NOMO-1 treated with dmso at 0.1 percent for 144 hours (cell line): ENCODE results near the gene AEN.

ENCODE experiments used
- DNase-seq: peaks from one replicate; lab custom pipeline; 2025; ENCODE audit not compliant: unreplicated experiment; lab: John Stamatoyannopoulos, UW

Gene AEN, protein sequence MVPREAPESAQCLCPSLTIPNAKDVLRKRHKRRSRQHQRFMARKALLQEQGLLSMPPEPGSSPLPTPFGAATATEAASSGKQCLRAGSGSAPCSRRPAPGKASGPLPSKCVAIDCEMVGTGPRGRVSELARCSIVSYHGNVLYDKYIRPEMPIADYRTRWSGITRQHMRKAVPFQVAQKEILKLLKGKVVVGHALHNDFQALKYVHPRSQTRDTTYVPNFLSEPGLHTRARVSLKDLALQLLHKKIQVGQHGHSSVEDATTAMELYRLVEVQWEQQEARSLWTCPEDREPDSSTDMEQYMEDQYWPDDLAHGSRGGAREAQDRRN

GRCh38 chr15:88620995-88621772 lies at the start of gene AEN:
Gene AEN (plus strand): TSS chr15:88621340. CDS start chr15:88626210, 4,870 bp downstream.
- peak; percentile 94 for DNase-seq

DNA sequence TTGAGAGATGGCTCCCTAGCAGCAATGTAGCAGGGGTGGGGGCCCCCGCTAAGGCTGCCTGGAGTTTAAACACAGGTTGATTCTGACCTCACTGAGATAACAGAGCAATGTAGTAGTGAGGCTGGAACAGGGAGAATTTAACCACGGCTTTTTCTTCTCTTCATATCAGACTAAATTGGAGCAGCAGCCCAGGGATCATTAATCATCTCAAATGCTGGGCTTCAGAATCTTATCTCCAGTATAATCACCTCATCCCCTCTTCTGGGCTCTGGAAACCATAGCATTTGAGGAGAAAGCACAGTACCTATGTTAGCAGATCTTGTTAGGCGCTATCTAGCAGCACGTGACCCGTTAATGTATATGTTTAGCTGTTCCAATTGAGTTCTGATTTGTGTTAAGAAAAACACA lies 49.3 kb upstream of the AEN start:
- DNase-seq = no peak

DNA sequence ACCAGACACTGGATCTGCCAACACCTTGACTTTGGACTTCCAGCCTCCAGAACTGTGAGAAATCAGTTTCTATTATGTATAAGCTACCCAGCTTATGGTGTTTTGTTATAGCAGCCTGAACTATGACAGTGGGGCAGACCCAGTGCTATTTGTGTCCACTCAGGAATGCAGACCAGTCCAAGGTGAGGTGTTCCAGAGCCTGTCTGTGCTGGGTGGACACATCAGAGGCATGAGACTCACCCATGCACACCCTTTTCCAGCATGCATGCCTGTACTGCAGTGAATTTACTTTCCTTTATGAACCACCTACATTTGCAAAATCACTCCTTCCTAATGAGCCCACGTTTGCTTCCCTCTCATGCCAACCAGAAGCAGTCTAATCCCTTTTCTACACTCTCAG lies 47.1 kb upstream of the AEN start:
- DNase-seq = no peak

- no peak for DNase-seq
Measured at GRCh38 chr15:88574655-88575054, 46.5 kb upstream of the AEN start.

GRCh38 chr15:88579322-88579721 lies 41.8 kb upstream of the AEN start:
- no peak for DNase-seq

GRCh38 chr15:88580532-88580931 lies 40.6 kb upstream of the AEN start:
- no peak for DNase-seq

DNA sequence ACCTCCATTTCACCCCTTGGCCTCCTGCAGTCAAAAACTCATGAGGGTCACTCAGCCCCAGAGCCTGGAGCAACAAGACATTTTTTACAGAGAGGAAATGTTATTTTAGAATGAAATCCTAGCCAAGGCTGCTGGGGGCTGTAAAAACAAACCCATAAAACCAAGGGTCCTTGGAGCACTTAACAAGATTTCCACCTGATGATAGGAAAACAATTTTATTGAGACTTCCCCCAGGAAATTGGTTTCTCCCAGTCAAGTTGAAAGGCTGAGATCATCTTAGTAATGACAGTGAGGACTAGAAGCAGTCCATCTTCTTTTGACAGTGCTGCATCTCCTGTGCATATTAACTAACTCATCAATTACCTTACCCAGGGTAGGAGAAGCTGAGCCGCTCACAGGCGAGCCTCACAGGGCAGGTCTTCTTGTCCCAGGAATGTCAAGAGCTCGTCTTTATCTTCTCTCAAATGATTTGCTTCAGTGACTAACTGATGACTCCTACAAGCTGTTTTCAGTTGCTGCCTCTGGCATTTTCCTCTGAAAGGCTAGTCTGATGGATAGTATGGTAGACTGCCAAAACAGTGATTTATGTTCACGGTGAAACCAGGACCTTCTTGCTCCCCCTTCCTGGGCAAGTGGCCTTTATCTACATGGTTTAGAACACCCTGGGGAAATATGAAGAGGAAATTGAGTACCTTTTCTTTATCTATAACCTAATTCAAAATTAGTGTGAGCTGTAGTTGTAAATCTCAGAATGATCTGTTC lies 34.6 kb upstream of the AEN start:
- DNase-seq = no peak

DNA sequence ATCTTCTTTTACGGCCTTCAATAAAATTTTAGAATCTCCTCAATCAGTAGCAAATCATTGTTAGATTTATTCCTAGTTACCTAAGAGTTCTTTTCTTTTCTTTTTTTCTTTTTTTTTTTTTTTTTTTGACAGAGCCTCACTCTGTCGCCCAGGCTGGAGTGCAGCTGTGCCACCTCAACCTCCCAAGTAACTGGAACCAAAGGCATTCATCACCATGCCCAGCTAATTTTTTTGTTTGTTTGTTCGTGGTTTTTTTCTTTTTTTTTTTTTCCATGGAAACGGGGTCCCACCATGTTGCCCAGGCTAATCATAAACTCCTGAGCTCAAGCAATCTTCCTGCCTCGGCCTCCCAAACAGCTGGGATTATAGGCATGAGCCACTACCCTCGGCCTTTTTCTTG lies 30.4 kb upstream of the AEN start:
- DNase-seq = no peak

DNA sequence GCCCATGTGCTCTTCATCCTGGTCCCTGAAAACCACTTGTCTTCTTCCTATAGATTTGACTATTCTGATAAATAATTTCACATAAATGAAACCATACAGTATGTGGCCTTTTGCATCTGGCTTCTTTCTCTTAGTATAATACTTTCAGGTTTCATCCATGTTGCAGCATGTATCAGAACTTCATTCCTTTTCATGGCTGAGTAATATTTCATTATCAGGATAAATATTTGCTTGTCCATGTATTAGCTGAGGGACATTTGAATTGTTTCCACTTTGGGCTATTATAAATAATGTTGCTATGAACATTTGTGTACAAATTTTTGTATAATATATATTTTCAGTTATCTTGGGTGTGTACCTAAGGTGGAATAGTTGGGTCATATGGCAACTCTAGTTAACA lies 29.8 kb upstream of the AEN start:
- DNase-seq = no peak

DNA sequence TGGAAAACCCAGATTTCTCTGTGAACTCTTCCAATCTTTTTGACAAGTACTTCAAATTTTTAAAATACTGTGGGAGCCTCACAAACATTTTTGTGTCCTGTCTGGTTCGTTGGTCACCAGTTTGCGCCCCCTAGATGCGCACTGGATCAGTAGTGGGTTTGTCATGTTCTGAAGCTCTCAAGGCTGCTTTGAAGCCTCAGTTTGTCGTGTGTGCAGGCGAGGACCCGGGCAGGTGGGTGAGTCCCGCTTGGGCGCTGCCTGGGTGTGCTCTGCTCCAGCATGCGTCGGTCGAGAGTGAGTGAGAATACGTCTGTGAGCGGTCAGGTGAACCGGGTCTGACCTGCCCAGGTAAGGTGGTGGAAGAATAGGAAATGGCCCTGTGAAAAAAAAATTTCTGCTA lies 17.3 kb upstream of the AEN start:
- no peak for DNase-seq

GRCh38 chr15:88604381-88605188 lies 16.6 kb upstream of the AEN start:
- no peak for DNase-seq

GRCh38 chr15:88605189-88606069 lies 15.7 kb upstream of the AEN start:
- no peak for DNase-seq

DNA sequence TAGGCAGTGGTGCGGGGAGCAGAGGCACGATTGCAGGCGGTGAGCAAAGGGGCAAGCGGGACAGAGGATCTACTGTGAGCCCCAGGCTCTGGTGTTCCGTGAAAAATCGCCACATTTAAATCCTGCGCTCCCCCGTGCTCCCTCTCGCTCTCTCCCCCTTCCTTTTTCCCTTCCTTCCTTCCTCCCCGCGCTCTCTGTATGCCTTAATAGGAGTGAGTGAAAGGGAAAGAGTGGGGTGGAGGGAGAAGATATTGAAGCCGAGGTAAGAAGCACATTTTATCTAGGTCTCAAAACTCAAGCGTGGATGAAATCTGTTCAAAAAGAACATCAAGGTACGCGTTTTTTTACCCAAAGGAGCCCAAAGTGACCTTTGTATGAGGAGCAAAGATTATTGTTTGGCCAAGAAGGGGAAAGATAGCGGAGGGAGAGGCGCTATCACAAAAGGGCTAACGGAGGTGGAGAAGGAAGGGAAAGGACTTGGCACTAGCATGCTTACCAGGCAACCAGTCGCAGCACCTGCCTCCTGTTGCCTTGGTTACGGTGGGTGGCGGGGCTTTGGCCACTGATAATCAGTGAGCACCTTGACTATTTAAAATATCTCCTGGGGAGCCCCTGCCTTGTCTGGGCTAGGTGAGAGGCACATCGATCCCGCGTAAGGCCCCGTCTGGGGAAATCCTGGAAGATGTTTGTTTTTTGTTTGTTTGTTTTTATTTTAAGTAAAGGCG lies 14.9 kb upstream of the AEN start:
- DNase-seq = no peak

DNA sequence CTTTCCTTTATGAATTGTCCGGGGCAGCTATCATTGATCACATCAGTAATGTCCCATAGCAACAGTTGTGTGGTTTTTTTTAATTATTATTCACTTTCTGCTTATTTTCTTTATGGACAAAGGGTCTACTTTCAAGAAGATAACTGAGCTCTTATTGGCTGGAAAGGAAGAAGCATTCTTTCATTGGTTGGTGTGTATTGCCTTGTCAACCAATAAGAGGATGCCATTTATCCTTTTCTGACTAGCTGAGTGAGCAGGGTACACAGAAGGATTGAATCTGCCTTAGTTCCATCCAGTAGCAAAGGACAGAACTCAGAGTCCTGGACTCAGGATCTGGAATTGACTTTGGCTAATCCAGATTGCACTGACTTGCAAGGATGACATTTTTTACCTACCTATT lies 13.2 kb upstream of the AEN start:
- no peak for DNase-seq

DNA sequence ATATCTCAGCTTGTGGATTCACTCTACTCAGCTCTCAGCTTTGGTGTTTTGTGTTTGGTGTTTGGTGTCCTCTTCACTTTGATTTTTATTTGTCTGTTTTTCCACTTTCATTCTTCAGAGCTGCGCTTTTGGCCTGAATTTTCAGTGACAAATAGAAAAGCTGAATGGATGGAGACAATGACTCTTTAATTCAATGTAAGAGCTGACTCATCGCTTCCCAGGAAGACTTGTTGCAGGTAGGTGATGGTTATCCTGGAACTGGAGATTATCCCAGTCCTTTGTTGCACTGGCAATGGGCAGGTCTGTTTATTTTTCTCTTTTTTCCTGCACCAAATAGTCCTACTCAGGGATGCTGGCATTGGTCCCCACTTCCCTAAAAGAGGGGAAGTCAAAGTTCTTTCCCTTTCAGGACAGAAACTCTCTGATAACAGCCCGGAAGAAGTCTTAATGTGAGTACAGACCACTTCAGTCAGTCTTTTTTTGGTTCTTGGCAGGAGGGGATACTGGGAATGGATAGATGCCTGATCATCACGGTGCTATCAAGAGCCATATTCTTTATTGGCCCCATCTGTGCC lies 12.4 kb upstream of the AEN start:
- DNase-seq = no peak

DNA sequence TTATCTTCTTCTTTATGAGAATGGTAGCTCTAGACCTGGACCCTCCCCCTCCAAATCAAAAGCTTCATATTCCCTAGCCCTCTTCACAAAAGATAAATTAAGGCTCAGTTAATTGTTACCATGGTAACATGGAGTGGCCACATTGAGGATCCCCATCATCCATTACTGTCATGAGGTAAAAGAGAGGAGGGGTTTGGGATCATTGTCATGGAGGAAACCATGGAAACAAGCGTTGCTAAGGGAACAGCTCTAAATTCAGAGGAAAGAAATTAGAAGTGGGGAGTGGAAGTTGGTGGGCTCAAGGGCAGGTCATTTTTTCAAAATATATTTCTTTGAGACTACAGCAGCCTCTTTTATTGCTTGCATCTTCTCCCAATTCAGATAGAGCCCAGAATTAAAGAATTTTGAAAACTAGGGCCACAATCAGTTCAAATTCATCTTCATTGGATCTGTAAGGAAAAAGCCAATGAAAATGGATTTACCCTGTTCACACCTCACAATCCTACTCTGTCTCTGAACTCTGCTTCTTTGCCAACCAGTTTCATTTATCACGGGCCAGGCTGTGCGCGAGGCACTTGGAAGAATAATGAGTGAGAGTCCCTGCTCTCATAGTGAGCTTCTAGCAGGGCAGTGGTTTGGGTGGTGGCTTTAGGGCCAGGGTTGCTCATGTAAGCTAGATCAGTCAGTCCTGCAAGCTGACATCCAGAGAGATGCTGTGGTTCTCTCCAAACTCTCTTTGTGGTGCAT lies 11.6 kb upstream of the AEN start:
- no peak for DNase-seq

DNA sequence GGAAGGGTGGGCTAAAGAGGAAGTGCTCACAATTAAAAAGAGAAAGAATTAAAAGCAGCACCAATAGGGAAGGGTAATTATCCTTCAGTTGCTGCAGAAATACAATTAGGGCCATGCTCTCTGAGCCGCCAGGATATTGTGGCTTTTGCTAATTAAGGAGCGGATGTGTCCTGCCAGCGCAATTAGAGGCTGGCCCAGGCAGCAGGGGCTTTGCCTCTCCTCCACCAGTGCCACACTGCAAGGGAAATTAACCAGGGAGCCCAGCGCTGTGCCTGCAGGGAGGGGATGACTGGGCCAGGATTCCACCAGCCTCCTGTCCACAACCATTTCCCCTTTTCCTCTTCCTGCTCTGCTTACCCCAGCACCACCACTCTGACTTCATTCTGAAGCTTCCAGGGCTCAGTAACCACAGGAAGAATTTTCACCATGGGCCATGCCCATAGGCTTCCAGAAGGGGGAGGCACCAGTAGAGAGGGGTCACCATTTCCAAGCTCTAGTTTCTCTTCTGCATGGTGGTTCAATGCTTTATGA lies 10.4 kb upstream of the AEN start:
- peak; percentile 85 for DNase-seq

GRCh38 chr15:88612186-88612796 lies 8.8 kb upstream of the AEN start:
- DNase-seq = no peak
